ENCODE results near the gene ABCC9.
"Not testable (repeated sequence)": the region's sequence is repeated elsewhere in the genome, so short reads cannot be mapped to it uniquely, and the experiment has no call there.

Gene ABCC9

DNA sequence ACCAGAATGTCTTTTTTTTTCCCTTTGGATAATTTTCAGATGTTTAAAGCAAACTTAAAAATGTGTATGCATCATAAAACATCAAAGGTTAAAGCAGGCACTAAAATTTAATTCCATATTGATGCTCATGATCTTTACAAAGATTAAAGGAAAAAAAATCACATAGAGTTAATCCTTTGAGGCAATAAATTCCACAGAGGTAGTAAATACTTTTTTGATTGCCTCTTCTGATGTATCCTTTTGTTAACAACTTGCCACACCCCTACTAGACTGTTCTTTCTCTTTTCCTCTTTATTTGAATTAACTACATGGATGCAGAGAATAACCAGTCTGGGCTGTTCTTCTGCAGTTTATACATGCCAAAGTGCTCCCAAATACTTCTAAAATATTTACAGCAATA lies 121.5 kb downstream of the ABCC9 start:
- in situ Hi-C loops (cut with HindIII; ENCODE audit: low sequenced_read_pairs): no loop called here

DNA sequence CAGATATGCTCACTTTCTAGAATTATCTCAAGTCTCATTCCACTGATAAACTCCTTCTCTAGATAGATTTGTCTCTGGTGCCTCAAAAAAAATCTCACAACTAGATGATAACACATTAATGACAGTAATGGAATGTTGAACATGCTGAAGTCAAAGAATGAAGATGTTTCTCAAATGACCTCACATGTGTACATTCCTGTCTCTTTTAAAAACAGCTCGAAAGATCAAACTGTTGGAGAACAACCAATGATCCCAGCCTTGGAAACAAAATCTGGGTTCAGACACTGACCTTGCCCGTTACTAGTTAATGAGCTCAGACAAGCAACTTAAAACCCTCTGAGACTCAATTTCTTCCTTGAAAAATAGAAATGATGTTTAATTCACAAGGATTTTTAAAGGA lies 122.0 kb downstream of the ABCC9 start:
- in situ Hi-C loops (cut with HindIII; ENCODE audit: low sequenced_read_pairs): no loop called here

DNA sequence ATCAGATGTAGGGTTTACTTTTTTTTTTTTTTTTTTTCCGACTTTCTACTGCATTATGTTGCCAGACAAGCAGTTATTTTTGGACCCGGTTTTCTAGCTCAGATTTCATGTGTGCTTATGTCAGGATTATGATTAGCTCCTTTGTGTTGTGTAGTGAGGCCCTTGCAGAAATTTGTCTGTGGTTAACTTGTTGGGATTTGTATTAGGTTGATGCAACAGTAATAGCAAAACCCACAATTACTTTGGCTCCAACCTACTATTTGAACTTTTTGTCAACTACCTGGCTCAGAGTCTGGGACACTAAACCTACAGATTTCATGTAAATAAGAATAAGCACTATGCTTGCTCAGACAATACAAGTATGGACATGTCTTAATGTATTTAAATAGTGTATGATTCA lies 122.6 kb downstream of the ABCC9 start:
- in situ Hi-C loops (cut with HindIII; ENCODE audit: low sequenced_read_pairs): no loop called here

DNA sequence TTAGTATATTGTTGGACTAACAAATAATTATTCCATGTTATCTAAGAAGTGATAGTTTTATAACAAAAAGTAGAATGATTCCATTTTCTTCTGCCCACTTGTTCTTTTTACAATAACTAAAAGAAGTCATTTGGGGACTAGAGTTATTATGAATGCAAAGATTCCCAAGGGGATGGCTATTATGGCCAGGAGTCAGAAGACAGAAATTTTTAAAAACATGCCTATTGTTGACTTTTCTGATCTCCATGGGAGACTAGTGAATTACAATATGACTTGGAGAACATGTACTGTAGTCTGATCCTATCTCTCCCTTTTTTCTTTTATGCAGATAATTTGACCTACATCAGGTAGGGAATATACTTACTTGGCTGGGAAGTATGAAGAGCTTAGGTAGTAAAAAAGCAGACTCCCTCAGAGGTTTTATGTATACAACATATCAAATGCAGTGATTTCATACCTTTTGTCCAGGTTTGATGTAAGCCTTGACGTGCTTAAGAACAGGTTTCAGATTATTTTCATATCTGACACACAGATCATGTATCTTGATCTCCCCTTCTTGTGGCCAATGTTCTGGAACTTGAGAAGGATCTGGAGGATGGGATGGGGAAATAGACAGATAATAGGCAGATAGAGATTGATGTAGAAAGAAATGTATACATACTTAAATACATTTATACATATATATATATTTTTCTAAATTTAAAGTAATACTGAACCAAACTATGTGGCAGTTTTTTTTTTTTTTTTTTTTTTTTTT lies 125.7 kb downstream of the ABCC9 start:
- in situ Hi-C loops (cut with HindIII; ENCODE audit: low sequenced_read_pairs): no loop called here

DNA sequence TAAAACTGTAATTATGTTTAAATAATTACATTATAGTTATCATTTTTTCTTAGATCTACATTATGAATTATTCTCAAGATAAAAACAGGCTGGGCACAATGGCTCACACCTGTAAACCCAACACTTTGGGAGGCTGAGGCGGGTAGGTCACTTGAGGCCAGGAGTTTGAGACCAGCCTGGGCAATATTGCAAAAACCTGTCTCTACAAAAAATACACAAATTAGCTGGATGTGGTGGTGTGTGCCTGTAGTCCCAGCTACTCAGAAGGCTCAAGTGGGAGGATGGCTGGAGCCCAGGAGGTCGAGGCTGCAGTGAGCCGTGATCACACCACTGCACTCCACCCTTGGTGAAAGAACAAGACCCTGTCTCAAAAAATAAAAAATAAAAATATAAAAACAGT lies 126.4 kb downstream of the ABCC9 start:
- in situ Hi-C loops (cut with HindIII; ENCODE audit: low sequenced_read_pairs): no loop called here

DNA sequence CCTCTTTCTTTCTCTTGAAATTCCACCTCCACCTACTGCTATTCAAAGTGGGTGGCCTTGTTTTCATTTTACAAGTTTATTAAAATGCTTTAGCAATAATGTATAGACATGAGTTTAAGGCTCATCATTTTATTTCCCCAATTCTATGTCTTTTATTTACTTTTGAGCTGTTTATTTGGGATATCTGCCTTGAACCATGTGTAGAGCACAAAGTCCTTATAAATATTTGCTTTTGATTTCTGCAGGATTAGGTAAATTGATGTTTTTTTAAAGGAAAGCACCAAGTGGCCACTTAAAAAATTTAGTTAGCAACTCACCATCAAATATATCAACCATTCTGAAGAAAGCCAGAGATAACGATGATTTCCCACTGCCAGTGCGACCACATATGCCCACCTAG lies 126.9 kb downstream of the ABCC9 start:
- in situ Hi-C loops (cut with HindIII; ENCODE audit: low sequenced_read_pairs): no loop called here

DNA sequence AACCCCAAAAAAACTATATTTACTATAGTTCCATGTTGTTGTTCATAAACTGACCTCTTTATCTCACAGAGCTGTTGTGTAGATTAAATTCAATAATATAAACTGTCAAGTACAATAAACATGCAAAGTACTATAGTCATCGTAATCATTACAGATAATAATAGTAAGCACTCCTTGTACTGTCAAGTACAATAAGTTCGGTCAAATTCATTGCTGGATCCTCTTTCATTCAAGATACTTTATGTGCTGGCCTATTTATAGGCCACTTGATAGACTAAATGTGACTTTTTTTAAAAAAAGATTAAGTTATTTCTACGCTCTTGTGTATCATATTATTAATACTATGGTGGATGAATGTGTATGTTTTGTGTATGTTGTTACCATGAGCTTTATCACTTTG lies 127.5 kb downstream of the ABCC9 start:
- in situ Hi-C loops (cut with HindIII; ENCODE audit: low sequenced_read_pairs): no loop called here

DNA sequence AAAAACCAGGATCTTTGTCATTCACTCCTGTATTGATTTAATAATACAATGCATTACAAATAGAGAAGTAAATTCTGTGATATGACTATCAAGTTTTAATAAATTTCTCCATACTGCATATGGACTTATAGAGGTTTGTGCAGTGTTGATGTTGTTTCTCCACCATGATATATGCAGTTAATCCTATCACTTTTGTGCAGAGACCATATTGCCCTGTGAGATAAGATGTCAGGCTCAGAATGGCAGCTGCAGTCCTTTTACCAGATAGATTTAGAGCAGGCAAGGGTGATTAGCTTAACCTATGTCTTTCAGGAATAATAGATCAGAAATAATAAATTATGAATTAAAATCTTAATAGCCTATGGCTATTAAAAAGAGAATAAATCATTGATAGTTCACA lies 128.1 kb downstream of the ABCC9 start:
- in situ Hi-C loops (cut with HindIII; ENCODE audit: low sequenced_read_pairs): no loop called here

DNA sequence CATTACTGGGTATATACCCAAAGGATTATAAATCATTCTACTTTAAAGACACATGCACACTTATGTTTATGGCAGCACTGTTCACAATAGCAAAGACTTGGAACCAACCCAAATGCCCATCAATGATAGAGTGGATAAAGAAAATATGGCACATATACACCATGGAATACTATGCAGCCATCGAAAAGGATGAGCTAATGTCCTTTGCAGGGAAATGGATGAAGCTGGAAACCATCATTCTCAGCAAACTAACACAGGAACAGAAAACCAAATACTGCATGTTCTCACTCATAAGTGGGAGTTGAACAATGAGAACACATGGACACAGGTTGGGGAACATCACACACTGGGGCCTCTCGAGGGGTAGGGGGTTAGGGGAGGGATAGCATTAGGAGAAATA lies 128.9 kb downstream of the ABCC9 start:
- in situ Hi-C loops (cut with HindIII; ENCODE audit: low sequenced_read_pairs): not testable (repeated sequence)

DNA sequence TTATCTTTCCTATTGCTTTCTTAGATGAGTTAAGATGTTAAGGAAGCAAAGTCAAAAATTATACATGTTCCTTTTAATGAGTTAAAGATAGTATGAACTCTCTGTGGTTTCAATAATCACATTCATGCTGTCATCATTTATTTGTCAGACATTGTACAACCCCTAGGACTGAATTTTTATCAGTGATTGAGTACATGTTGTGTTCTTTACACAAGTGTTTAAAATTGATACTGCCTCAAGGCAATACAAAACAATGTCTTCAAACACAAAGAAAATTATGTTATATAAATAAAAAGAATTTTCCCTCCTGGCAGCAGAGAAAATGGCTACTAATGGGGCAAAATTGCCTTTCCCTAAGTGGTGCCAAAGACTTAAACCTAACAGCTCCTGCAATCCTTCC lies 132.1 kb downstream of the ABCC9 start:
- in situ Hi-C loops (cut with HindIII; ENCODE audit: low sequenced_read_pairs): no loop called here

DNA sequence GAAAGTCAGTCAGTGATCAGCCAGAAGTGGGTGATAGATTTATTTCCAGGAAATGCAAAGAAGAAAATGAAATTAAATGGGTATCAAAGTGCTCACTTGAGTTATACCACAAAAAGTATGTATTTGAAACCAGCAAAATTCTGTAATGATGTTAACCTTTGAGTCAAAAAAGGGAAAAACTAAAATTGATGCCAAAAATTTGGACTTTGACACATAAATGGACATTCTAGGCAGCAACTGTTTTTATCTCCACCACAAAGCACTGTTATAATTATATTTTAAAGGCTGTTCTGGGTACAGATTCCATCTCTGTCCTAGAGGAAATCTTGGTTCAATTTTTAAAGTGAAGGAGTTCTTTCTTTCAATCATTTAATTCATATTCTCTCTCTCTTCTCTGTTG lies 135.0 kb downstream of the ABCC9 start:
- in situ Hi-C loops (cut with HindIII; ENCODE audit: low sequenced_read_pairs): no loop called here

DNA sequence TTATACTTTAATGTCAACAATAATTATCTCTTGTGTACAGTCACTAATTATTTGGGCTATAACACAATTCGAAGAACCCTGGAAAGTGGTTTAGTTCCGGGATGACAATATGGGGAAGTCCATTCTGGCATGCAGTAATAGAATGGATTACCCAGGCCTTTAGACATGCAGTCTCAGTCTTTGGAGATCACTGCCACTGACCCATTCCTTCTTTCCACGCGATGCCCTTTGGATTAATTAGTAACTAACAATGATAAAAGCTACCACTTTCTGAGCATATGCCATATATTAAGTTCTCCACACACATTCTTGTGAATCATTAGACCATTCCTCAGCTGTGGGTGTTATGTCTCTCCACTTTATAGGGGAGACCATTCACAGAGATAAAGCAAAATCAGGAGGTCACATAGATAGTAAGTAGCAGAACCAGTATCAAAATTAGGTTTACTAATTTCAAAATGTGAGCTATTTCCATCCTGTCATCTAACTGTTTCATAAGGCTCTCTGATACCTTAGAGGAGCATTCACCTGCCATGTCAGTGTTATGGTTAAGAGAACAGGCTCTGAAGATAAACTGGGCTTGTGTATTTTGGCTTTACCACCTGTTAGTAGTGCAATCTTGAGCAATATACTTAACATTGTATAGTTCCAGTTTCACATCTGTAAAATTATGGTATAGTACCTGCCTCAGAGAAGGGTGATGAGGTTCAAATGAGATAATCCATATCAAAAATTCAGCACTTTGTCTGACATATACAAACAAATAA lies 139.5 kb downstream of the ABCC9 start:
- in situ Hi-C loops (cut with HindIII; ENCODE audit: low sequenced_read_pairs): no loop called here

DNA sequence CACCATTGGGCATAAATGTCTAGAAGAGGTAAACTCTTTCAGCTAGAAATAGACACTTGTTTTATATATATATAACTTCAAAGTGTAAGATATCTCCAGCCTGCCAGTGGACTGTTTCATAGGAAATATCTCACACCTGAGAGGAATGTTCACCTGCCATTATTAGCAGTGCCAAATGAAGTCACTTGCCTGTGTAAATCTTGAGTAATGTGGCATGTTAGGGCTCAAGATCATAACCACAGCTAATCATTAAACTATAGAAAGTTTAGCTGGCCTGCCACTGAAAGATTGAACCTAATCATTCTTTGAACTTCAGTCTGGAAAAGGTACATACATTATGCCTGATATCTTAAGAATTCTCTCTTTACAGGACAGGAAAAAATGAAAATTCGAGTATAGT lies 141.2 kb downstream of the ABCC9 start:
- in situ Hi-C loops (cut with HindIII; ENCODE audit: low sequenced_read_pairs): no loop called here

DNA sequence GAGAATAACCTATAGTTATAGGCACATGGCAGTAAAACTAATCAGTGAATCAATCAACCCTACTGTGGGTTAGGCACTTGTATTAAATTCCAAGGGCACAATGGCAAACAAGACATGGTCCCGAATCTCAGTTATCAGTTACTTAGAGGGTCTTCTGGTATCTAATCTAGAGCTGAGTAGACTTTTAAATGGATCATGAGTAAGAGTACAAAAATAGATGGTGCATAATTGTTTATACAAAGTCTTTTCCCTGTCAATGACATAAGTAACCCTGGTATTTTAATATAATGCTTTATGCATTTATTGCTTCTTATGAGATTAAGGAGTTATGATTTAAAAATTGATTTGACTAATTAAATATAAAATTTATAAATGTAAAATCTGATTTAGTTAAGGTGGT lies 143.7 kb downstream of the ABCC9 start:
- in situ Hi-C loops (cut with HindIII; ENCODE audit: low sequenced_read_pairs): no loop called here

DNA sequence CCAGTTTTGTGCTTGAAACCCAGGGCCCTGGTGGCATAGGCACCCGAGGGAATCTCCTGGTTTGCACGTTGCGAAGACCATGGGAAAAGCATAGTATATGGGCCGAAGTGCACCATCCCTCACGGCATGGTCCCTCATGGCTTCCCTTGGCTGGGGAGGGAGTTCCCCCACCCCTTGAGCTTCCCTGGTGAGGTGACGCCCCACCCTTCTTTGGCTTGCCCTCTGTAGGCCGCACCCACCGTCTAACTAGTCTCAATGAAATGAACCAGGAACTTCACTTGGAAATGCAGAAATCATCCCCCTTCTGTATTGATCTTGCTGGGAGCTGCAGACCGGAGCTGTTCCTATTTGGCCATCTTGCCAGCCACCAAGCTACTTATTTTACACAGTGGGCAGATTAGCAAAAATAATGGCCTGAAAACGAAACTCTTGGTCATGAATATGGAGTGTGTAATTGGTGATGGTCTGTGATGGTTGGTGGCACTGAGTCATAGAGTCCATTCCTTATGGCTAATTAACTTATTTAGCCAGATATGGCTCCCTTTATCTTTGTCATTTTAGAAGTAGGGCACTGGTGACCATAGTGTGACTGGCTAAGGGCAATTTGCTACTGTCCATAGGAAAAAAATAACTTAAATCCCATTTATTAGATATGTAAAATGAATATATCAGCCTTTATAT lies 145.4 kb downstream of the ABCC9 start:
- in situ Hi-C loops (cut with HindIII; ENCODE audit: low sequenced_read_pairs): no loop called here

DNA sequence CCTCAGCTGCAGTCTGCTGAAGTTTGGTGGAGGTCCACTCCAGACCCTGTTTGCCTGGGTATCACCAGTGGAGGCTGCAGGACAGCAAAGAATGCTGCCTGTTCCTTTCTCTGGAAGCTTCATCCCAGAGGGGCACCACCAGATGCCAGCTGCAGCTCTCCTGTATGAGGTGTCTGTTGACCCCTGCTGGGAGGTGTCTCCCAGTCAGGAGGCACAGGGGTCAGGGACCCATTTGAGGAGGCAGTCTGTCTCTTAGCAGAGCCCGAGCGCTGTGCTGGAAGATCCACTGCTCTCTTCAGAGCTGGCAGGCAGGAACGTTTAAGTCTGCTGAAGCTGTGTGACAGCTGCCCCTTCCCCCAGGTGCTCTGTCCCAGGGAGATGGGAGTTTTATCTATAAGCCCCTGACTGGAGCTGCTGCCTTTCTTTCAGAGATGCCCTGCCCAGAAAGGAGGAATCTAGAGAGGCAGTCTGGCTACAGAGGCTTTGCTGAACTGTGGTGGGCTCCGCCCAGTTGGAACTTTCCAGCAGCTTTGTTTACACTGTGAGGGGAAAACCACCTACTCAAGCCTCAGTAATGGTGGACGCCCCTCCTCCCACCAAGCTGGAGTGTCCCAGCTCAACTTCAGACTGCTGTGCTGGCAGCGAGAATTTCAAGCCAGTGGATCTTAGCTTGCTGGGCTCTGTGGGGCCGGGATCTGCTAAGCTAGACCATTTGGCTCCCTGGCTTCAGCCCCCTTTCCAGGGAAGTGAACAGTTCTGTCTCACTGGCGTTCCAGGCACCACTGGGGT lies 146.2 kb downstream of the ABCC9 start:
- in situ Hi-C loops (cut with HindIII; ENCODE audit: low sequenced_read_pairs): not testable (repeated sequence)

DNA sequence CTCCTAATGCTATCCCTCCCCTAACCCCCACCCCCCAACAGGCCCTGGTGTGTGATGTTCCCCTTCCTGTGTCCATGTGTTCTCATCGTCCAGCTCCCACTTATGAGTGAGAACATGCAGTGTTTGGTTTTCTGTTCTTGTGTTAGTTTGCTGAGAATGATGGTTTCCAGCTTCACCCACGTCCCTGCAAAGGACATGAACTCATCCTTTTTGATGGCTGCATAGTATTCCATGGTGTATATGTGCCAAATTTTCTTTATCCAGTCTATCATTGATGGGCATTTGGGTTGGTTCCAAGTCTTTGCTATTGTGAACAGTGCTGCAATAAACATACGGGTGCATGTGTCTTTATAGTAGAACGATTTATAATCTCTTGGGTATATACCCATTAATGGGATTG lies 151.5 kb downstream of the ABCC9 start:
- in situ Hi-C loops (cut with HindIII; ENCODE audit: low sequenced_read_pairs): not testable (repeated sequence)

DNA sequence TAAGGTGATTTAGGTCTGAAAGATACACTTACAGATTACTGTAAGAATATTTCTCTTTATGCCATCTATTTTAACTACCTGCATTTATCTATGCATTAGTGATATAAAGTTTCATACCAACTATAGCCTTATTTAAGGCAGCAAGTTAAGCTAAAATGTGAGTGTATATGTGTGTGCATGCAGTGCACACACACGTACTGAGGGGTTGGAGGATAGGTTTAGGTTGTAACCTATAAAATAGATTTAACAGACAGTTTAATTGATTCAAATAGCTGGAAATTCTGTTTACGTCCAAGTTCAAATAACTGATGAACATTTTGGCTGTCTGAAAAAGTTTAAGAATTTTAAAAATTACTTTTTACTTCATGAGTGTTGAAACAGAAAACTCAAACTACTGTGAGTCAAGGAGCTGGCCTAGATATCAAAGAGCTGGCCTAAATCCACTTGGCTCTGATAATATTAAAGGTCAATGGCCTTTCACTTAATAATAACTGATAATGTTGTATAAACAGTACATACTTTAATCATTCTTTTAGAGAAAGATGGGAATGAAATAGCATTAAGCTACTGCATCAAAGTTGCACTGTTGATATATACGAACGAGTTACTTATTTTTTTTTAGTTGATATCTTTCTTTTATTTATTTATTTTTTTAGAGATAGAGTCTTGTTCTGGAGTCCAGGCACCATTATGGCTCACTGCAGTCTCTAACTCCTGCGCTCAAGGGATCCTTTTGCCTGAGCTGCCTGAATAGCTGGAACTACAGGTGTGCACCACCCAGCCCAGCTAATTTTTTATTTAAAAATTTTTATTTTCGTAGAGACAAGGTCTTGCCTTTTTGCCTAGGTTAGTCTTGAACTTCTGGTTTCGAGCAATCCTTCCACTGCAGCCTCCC lies 152.9 kb downstream of the ABCC9 start:
- in situ Hi-C loops (cut with HindIII; ENCODE audit: low sequenced_read_pairs): no loop called here

DNA sequence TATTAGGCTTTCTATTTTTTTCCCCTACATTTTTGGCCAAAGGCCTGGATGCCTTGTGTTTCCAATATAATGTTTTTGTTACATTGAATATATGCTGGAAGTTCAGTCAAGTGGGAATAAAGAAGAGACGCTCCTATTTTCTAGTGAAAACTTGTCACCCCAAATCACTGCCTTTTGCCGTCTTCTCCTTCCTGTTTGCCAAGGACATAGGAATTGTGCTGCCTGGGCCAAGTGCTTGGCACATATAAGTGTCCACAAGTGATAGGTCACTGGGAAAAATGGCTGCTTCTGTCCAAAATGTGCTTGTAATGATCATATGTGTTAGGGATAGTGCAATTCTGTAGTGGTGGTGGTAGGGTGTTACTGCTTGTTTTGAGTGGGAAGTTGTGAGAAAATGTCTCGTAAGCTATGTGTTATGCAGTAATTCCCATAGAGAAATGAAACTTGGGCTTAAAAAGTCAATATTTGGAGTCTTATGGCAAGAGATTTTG lies 155.1 kb downstream of the ABCC9 start:
- in situ Hi-C loops (cut with HindIII; ENCODE audit: low sequenced_read_pairs): no loop called here

DNA sequence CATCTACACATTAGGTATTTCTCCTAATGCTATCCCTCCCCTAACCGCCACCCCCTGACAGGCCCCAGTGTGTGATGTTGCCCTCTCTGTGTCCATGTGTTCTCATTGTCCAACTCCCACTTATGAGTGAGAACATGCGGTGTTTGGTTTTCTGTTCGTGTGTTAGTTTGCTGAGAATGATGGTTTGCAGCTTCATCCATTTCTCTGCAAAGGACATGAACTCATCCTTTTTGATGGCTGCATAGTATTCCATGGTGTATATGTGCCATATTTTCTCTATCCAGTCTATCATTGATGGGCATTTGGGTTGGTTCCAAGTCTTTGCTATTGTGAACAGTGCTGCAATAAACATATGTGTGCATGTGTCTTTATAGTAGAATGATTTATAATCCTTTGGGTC lies 158.5 kb downstream of the ABCC9 start:
- in situ Hi-C loops (cut with HindIII; ENCODE audit: low sequenced_read_pairs): not testable (repeated sequence)
